CD4-positive, alpha-beta T cell treated with Interleukin-1 beta for 1 hour (primary cell): ENCODE results near the gene EBLN2.

Source experiments
- DNase-seq, 2 donors: peaks; one replicate each; pipeline ENCODE4 v3.0.0-alpha.2; 2020 to 2022

EBLN2 gene

GRCh38 chr3:73061416-73061815 lies at the start of gene EBLN2:
Gene EBLN2, plus strand, starts transcription at chr3:73061659. Its CDS starts 423 bp downstream, at chr3:73062082.
- no peak for DNase-seq

- DNase-seq = no peak
Observed at GRCh38 chr3:73018298-73018697, 43.2 kb upstream of the EBLN2 start.

- no peak for DNase-seq
Observed at GRCh38 chr3:73018790-73019441, 42.5 kb upstream of the EBLN2 start.

- no peak for DNase-seq
Observed at GRCh38 chr3:73021301-73021835, 40.1 kb upstream of the EBLN2 start.

- no peak for DNase-seq
Observed at GRCh38 chr3:73024836-73025235, 36.6 kb upstream of the EBLN2 start.

- no peak for DNase-seq
Observed at GRCh38 chr3:73026111-73026759, 35.2 kb upstream of the EBLN2 start.

GRCh38 chr3:73026760-73027113 lies 34.7 kb upstream of the EBLN2 start:
- DNase-seq = no peak

- DNase-seq = no peak
Observed at GRCh38 chr3:73028803-73029202, 32.7 kb upstream of the EBLN2 start.

GRCh38 chr3:73029321-73029796 lies 32.1 kb upstream of the EBLN2 start:
- peak in 1 of 2 donors; percentile 8 for DNase-seq

GRCh38 chr3:73030073-73030597 lies 31.3 kb upstream of the EBLN2 start:
- no peak for DNase-seq

GRCh38 chr3:73031573-73032103 lies 29.8 kb upstream of the EBLN2 start:
- no peak for DNase-seq

GRCh38 chr3:73036694-73037591 lies 24.5 kb upstream of the EBLN2 start:
- no peak for DNase-seq

GRCh38 chr3:73041537-73041936 lies 19.9 kb upstream of the EBLN2 start:
- no peak for DNase-seq

- no peak for DNase-seq
Observed at GRCh38 chr3:73043414-73043813, 18.0 kb upstream of the EBLN2 start.

- no peak for DNase-seq
Observed at GRCh38 chr3:73045391-73045790, 16.1 kb upstream of the EBLN2 start.

GRCh38 chr3:73046195-73046594 lies 15.3 kb upstream of the EBLN2 start:
- no peak for DNase-seq

GRCh38 chr3:73049319-73049718 lies 12.1 kb upstream of the EBLN2 start:
- no peak for DNase-seq

GRCh38 chr3:73052857-73053256 lies 8.6 kb upstream of the EBLN2 start:
- no peak for DNase-seq

GRCh38 chr3:73055583-73055982 lies 5.9 kb upstream of the EBLN2 start:
- DNase-seq = no peak

- peak in 1 of 2 donors; percentile 36 for DNase-seq
Observed at GRCh38 chr3:73056014-73056844, 5.2 kb upstream of the EBLN2 start.

GRCh38 chr3:73056845-73057150 lies 4.7 kb upstream of the EBLN2 start:
- DNase-seq = no peak

- no peak for DNase-seq
Observed at GRCh38 chr3:73060302-73060723, 1.1 kb upstream of the EBLN2 start.
